A549 (cell line): ENCODE data around the gene FAM221B. TPM values are rescaled to one million over a fixed set of nuclear protein-coding genes. Genes with fewer than 3 reads are reported as not detected.

ENCODE experiments used
- ATAC-seq, 2 experiments: fragments of 200-7000 bp in 1 of 2; fragments of >200 bp in 1 of 2; cut with Nextera tagmentation in 1 of 2; cut with Tn5 transposase in 1 of 2; 3 replicates each; pipeline versions ENCODE4 v1.8.0 to v1.9.1; 2018 to 2020; ENCODE audit warnings: mild to moderate bottlenecking in 1 of 2, moderate library complexity in 1 of 2
- CTCF ChIA-PET: fragments of 300-600 bp; sonication (Branson Sonifier 250); formaldehyde crosslinking; extraction: SDS; loops from one replicate; lab custom pipeline; 2021; ENCODE audit warnings: antibody characterized with exemption, inconsistent platforms; lab: Yijun Ruan, JAX
- POLR2A ChIA-PET: fragments of 350-600 bp; formaldehyde crosslinking; extraction: SDS; loops from one replicate; lab custom pipeline; 2021; ENCODE audit warnings: antibody characterized with exemption, inconsistent platforms; lab: Yijun Ruan, JAX
- DNase-seq, 2 experiments: peaks; one replicate each; pipeline versions ENCODE4 v3.0.0 to v3.0.0-alpha.2; 2011 to 2016; ENCODE audit warnings: low read depth in 1 of 2, low spot score in 1 of 2
- FAIRE-seq: peaks from 2 replicates; lab custom pipeline; 2011; peaks lifted over from hg19 to GRCh38; lab: Jason Lieb, UNC
- H3K27ac ChIP-seq, 2 experiments: fragments of >200 bp; sonication (Bioruptor Twin); formaldehyde crosslinking; 3 replicates each; pipeline ENCODE4 v1.5.1; 2016 to 2017
- H3K4me1 ChIP-seq: fragments of >200 bp; sonication (Bioruptor Twin); formaldehyde crosslinking; 3 replicates; pipeline ENCODE4 v1.6.1; 2016
- H3K4me2 ChIP-seq: fragments of >200 bp; sonication (Bioruptor Twin); formaldehyde crosslinking; 3 replicates; pipeline ENCODE4 v1.6.1; 2016
- H3K4me3 ChIP-seq: fragments of >200 bp; sonication (Bioruptor Twin); formaldehyde crosslinking; 3 replicates; pipeline ENCODE4 v1.5.1; 2016
- H3K9me3 ChIP-seq: fragments of >200 bp; sonication (Bioruptor Twin); formaldehyde crosslinking; 3 replicates; pipeline ENCODE4 v1.6.1; 2016
- CBX8 ChIP-seq: fragments of 200-600 bp; sonication (generic); IDR thresholded peaks from 2 replicates; pipeline ENCODE4 v1.6.1; 2016
- CHD2 ChIP-seq: fragments of 150-350 bp; IDR thresholded peaks from 2 replicates; pipeline ENCODE4 v1.6.1; 2014; ENCODE audit warnings: low read length; ENCODE audit not compliant: partially characterized antibody
- EP300 ChIP-seq, 2 experiments: fragments of >200 bp; sonication (Bioruptor Twin); formaldehyde crosslinking; IDR thresholded peaks; 2 replicates in 1 of 2; 3 replicates in 1 of 2; pipeline ENCODE4 v1.6.1; 2016 to 2017
- FOSL2 ChIP-seq, 2 experiments: fragments of 450-650 bp in 1 of 2; fragments of >200 bp in 1 of 2; sonication (Bioruptor Twin) in 1 of 2; formaldehyde crosslinking; IDR thresholded peaks; 2 replicates each; pipeline versions ENCODE4 v1.5.0 to v1.6.1; 2016 to 2020; ENCODE audit warnings: mild to moderate bottlenecking in 1 of 2, moderate library complexity in 1 of 2
- HOXB13 ChIP-seq: fragments of 250-450 bp; sonication (Bioruptor Pico); IDR thresholded peaks from 2 replicates; pipeline ENCODE4 v1.5.0; 2020; ENCODE audit warnings: low read depth, mild to moderate bottlenecking, moderate library complexity
- JUN ChIP-seq, 2 experiments: fragments of >200 bp; sonication (Bioruptor Twin); formaldehyde crosslinking; IDR thresholded peaks; 2 replicates in 1 of 2; 3 replicates in 1 of 2; pipeline ENCODE4 v1.6.1; 2016 to 2017
- JUNB ChIP-seq: fragments of >200 bp; sonication (Bioruptor Twin); formaldehyde crosslinking; IDR thresholded peaks from 2 replicates; pipeline ENCODE4 v1.6.1; 2016
- KDM1A ChIP-seq: fragments of 200-600 bp; sonication (generic); IDR thresholded peaks from 2 replicates; pipeline ENCODE4 v1.6.1; 2016; ENCODE audit warnings: low read depth, mild to moderate bottlenecking
- KDM5A ChIP-seq: fragments of 200-600 bp; sonication (generic); IDR thresholded peaks from 2 replicates; pipeline ENCODE4 v1.6.1; 2016; ENCODE audit warnings: antibody characterized with exemption, mild to moderate bottlenecking
- MYC ChIP-seq: IDR thresholded peaks from 2 replicates; pipeline ENCODE4 v1.6.1; 2012; ENCODE audit warnings: mild to moderate bottlenecking, inconsistent platforms, low read length, improper control_type of control experiment, borderline replicate concordance
- NR3C1 ChIP-seq: fragments of >200 bp; sonication (Bioruptor Twin); formaldehyde crosslinking; IDR thresholded peaks from 3 replicates; pipeline ENCODE4 v1.6.1; 2017
- PHF8 ChIP-seq: fragments of 200-600 bp; sonication (generic); IDR thresholded peaks from 2 replicates; pipeline ENCODE4 v1.6.1; 2016; ENCODE audit warnings: low read depth, mild to moderate bottlenecking, antibody characterized with exemption, moderate library complexity, borderline replicate concordance
- POLR2A ChIP-seq: IDR thresholded peaks from 2 replicates; pipeline ENCODE4 v1.6.1; 2012; ENCODE audit warnings: mild to moderate bottlenecking, low read length
- SMC3 ChIP-seq: fragments of >200 bp; sonication (Bioruptor Twin); formaldehyde crosslinking; IDR thresholded peaks from 3 replicates; pipeline ENCODE4 v1.6.1; 2018; ENCODE audit warnings: inconsistent platforms
- ZFP36 ChIP-seq: fragments of 450-650 bp; IDR thresholded peaks from 2 replicates; pipeline ENCODE4 v1.6.1; 2014; ENCODE audit warnings: borderline replicate concordance; ENCODE audit not compliant: partially characterized antibody
- ZNF302 ChIP-seq: fragments of 250-450 bp; sonication (Bioruptor Pico); IDR thresholded peaks from 2 replicates; pipeline ENCODE4 v1.9.0; 2021; ENCODE audit warnings: inconsistent platforms, mild to moderate bottlenecking, moderate library complexity
- ZSCAN20 ChIP-seq: fragments of 250-450 bp; sonication (Bioruptor Pico); IDR thresholded peaks from 2 replicates; pipeline ENCODE4 v1.8.0; 2022; ENCODE audit warnings: mild to moderate bottlenecking, moderate library complexity
- WGBS: methylation state at CpG from one replicate; pipeline ENCODE4 v1.1.6; 2017; ENCODE audit errors: missing lambda C conversion rate; 5-methylcytosine and 5-hydroxymethylcytosine counted together
- polyA plus RNA-seq, 4 experiments: library from polyadenylated mRNA; depleted of rRNA in 3 of 4; stranded (reverse); fragments of >200 nt; fragmentation: RNase III in 1 of 4; extraction: RNeasy Plus Mini Kit Qiagen cat#74134 plus additional on column Dnase treatment in 1 of 4; gene quantifications; 2 replicates in 3 of 4; 3 replicates in 1 of 4; pipeline ENCODE4 v1.2.3, GENCODE V29; 2011 to 2017
- TF ChIP-seq, protein P1 (sequence below): IDR thresholded peaks from 2 replicates; pipeline ENCODE4 v1.6.1; 2012; ENCODE audit warnings: low read depth, borderline replicate concordance
- TF ChIP-seq, protein P2 (sequence below): fragments of >200 bp; sonication (Bioruptor Twin); formaldehyde crosslinking; IDR thresholded peaks from 3 replicates; pipeline ENCODE4 v1.6.1; 2016
- TF ChIP-seq, protein P3 (sequence below): fragments of 450-650 bp; IDR thresholded peaks from 2 replicates; pipeline ENCODE4 v1.6.1; 2014; ENCODE audit warnings: antibody characterized with exemption
- TF ChIP-seq, protein P4 (sequence below): IDR thresholded peaks from 2 replicates; pipeline ENCODE4 v1.6.1; 2012
- TF ChIP-seq, protein P5 (sequence below): fragments of 200-600 bp; sonication (generic); IDR thresholded peaks from 2 replicates; pipeline ENCODE4 v1.6.1; 2016; ENCODE audit warnings: antibody characterized with exemption, mild to moderate bottlenecking, moderate library complexity
- TF ChIP-seq, protein P6 (sequence below): IDR thresholded peaks from 2 replicates; pipeline ENCODE4 v1.6.1; 2012
- TF ChIP-seq, protein P7 (sequence below): fragments of >200 bp; sonication (Bioruptor Twin); formaldehyde crosslinking; IDR thresholded peaks from 2 replicates; pipeline ENCODE4 v1.6.1; 2016

The FAM221B gene
- polyA plus RNA-seq, 2 of the 4 experiments (the other 2 are of a cell fraction) = not detected

DNA sequence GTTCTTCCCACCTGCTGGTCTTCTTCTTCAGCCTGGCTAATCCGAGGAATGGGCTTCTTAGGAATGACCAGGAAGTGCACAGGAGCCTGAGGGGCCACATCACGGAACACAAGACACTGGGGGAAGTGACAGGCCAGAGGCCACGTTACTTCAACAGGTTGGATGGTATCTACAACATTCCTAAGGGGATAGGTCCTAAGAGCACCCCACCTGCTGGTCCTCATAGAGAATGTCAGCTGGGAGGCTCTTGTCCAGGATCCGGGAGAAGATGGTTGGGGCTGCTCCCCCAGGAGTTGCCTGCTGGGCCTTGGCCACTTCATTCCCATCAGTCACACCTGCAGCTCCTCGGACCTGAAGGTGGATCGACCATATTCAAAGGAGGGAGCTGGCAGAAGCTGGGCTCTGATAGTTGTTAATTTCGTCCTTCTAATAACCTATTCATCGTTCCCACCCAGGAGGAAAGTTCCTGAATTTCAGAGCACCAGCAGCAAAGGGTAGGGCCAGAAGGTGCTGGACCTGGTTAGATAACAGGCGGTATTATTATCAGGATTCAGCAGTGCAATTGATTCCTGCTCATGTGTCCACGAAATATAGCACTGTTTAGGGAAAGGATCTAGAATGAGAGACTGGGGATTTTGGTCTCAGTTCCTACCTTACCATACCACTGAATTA, 15.0 kb downstream of the FAM221B start (continued):
- TF ChIP-seq KDM1A = no peak
- TF ChIP-seq KDM5A = no peak
- TF ChIP-seq, protein P1, sequence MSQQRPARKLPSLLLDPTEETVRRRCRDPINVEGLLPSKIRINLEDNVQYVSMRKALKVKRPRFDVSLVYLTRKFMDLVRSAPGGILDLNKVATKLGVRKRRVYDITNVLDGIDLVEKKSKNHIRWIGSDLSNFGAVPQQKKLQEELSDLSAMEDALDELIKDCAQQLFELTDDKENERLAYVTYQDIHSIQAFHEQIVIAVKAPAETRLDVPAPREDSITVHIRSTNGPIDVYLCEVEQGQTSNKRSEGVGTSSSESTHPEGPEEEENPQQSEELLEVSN = no peak
- no peak for TF ChIP-seq ZSCAN20 (CRISPR knock-in tag)
- TF ChIP-seq EP300 (IDR thresholded peaks at IDR 0.05) = no peak
- TF ChIP-seq NR3C1 = no peak
- TF ChIP-seq SMC3 = peak; percentile 31; the same call in 2 of the 3 replicates

DNA sequence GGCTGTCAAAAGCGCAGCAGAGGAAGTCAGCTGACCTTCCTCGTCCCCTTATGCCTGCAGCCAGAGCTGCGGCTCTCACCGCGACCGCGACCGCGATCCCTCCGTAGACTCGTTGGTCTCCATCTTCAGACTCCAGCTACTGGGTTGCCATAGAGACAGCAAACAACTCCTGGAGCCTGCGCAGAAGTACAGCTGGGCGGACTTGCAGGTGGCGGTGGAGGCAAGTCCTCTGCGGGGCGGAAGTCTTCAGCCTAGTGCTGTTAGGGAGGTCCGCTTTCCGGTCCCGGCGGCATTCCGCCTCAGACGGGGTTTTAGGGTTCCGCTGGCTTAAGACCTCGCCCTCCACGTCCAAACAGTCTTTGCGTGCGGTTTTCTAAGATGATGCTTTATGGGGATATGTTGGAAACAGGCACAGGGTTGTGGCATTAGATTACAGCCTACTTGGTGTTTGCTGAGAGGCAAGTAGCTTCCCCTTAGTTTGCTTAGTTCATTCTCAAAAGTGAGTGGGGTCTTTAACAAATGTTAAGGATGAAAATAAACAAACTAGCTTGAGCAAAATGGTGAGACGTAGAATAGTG, 16.4 kb downstream of the FAM221B start, which contains the start of gene SPAG8:
SPAG8 (minus strand) TSS at position 238 of the 578 bp plus-strand sequence; CDS start at position 123, 115 bp downstream.
- Histone ChIP-seq H3K4me1 (peaks cover 21% of the 10 kb centered on the region), H3K4me3 (peak within 1 kb of the TSS; percentile 30), H3K27ac (peak within 1 kb of the TSS; percentile 68 to 84), H3K9me3 (no peaks in the 10 kb centered on the region), H3K4me2 (peak within 1 kb of the TSS; percentile 87)
- FAIRE-seq (peak; percentile 92), DNase-seq (peak; percentile 96 to 98), ATAC-seq (peak; percentile 58 to 71)
- POLR2A ChIA-PET = interaction anchor here (0.8 to 1.0 kb wide), 2 partner anchors 55 to 122 kb away, joined by 3 read pairs; no protein-coding TSS in a partner anchor
- WGBS = 5% methylated on average over 28 of the region's 28 CpGs
- TF ChIP-seq, protein P2, sequence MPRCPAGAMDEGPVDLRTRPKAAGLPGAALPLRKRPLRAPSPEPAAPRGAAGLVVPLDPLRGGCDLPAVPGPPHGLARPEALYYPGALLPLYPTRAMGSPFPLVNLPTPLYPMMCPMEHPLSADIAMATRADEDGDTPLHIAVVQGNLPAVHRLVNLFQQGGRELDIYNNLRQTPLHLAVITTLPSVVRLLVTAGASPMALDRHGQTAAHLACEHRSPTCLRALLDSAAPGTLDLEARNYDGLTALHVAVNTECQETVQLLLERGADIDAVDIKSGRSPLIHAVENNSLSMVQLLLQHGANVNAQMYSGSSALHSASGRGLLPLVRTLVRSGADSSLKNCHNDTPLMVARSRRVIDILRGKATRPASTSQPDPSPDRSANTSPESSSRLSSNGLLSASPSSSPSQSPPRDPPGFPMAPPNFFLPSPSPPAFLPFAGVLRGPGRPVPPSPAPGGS = peak; percentile 53; the same call in 1 of the 3 replicates
- TF ChIP-seq POLR2A = peak; percentile 51
- TF ChIP-seq PHF8 = no peak
- TF ChIP-seq, protein P3, sequence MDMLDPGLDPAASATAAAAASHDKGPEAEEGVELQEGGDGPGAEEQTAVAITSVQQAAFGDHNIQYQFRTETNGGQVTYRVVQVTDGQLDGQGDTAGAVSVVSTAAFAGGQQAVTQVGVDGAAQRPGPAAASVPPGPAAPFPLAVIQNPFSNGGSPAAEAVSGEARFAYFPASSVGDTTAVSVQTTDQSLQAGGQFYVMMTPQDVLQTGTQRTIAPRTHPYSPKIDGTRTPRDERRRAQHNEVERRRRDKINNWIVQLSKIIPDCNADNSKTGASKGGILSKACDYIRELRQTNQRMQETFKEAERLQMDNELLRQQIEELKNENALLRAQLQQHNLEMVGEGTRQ = peak; percentile 39; the same call in 1 of the 2 replicates
- no peak for TF ChIP-seq CHD2
- TF ChIP-seq, protein P4, sequence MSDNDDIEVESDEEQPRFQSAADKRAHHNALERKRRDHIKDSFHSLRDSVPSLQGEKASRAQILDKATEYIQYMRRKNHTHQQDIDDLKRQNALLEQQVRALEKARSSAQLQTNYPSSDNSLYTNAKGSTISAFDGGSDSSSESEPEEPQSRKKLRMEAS = peak; percentile 53; the same call in 1 of the 2 replicates
- no peak for TF ChIP-seq FOSL2 (IDR thresholded peaks at IDR 0.05)
- TF ChIP-seq FOSL2 (CRISPR knock-in tag; IDR thresholded peaks at IDR 0.05) = no peak
- no peak for TF ChIP-seq ZFP36
- TF ChIP-seq JUN (IDR thresholded peaks at IDR 0.05) = peak in 1 of 2 experiments; percentile 69; a peak in 2 of 5 replicates
- CTCF ChIA-PET = interaction anchor here (0.9 to 7.2 kb wide), 13 partner anchors 8 to 355 kb away, joined by 3 to 68 read pairs (median 14); partner anchors contain the start of genes CCDC107, FAM221B, NPR2 and RMRP

DNA sequence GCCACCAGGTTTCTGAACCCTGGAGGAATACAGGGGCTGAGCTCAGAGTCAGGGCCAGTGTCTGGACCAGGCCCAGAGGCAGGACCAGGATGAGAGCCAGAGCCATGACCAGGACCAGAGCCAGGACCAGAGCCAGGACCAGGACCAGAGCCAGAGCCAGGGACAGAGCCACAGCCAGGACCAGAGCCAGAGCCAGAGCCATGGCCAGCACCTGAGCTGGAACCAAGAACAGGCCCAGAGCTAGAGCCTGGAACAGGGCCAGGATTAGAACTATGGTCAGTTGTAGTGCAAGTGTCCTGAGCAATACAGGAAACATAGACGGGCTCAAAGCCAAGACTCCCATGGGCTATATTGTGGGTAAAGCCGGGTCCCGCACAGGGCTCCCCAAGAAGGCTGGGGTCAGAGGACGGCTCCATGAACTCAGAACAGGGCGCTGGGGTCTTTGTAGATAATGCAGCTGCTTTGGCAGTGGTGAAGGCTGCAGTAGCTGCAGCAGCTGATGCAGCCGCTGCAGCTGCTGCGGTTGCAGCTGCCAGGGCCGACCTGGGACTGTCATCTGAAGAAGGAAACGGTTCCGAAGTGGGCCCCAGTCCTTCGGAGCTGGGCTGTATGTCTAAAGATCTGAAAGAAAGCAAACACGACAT, 17.0 kb downstream of the FAM221B start:
- Histone ChIP-seq H3K4me2 (peak overlapping the region; percentile 87), H3K27ac (peak overlapping the region in 1 of 2 experiments; percentile 84; a peak in 1 of 6 replicates), H3K9me3 (no peaks in the 10 kb centered on the region), H3K4me3 (peak overlapping the region; percentile 30), H3K4me1 (peaks cover 21% of the 10 kb centered on the region)
- no peak for FAIRE-seq
- no peak for DNase-seq
- WGBS = 49% methylated on average over 10 of the region's 12 CpGs
- ATAC-seq = no peak
- CTCF ChIA-PET = interaction anchor here (0.9 to 7.2 kb wide), 13 partner anchors 8 to 355 kb away, joined by 3 to 68 read pairs (median 14); partner anchors contain the start of genes CCDC107, FAM221B, NPR2 and RMRP
- POLR2A ChIA-PET = interaction anchor here (1.0 kb wide), 1 partner anchor 55 kb away, joined by 3 read pairs; no protein-coding TSS in a partner anchor
- TF ChIP-seq, protein P5, sequence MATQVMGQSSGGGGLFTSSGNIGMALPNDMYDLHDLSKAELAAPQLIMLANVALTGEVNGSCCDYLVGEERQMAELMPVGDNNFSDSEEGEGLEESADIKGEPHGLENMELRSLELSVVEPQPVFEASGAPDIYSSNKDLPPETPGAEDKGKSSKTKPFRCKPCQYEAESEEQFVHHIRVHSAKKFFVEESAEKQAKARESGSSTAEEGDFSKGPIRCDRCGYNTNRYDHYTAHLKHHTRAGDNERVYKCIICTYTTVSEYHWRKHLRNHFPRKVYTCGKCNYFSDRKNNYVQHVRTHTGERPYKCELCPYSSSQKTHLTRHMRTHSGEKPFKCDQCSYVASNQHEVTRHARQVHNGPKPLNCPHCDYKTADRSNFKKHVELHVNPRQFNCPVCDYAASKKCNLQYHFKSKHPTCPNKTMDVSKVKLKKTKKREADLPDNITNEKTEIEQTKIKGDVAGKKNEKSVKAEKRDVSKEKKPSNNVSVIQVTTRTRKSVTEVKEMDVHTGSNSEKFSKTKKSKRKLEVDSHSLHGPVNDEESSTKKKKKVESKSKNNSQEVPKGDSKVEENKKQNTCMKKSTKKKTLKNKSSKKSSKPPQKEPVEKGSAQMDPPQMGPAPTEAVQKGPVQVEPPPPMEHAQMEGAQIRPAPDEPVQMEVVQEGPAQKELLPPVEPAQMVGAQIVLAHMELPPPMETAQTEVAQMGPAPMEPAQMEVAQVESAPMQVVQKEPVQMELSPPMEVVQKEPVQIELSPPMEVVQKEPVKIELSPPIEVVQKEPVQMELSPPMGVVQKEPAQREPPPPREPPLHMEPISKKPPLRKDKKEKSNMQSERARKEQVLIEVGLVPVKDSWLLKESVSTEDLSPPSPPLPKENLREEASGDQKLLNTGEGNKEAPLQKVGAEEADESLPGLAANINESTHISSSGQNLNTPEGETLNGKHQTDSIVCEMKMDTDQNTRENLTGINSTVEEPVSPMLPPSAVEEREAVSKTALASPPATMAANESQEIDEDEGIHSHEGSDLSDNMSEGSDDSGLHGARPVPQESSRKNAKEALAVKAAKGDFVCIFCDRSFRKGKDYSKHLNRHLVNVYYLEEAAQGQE = no peak
- no peak for TF ChIP-seq JUN (IDR thresholded peaks at IDR 0.05)
- TF ChIP-seq MYC = no peak
- TF ChIP-seq CBX8 = no peak
- TF ChIP-seq, protein P6, sequence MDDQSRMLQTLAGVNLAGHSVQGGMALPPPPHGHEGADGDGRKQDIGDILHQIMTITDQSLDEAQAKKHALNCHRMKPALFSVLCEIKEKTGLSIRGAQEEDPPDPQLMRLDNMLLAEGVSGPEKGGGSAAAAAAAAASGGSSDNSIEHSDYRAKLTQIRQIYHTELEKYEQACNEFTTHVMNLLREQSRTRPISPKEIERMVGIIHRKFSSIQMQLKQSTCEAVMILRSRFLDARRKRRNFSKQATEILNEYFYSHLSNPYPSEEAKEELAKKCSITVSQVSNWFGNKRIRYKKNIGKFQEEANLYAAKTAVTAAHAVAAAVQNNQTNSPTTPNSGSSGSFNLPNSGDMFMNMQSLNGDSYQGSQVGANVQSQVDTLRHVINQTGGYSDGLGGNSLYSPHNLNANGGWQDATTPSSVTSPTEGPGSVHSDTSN = no peak
- no peak for TF ChIP-seq JUNB
- TF ChIP-seq HOXB13 = no peak
- TF ChIP-seq, protein P7, sequence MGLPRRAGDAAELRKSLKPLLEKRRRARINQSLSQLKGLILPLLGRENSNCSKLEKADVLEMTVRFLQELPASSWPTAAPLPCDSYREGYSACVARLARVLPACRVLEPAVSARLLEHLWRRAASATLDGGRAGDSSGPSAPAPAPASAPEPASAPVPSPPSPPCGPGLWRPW = no peak
- TF ChIP-seq FOSL2 (IDR thresholded peaks at IDR 0.05) = no peak
- no peak for TF ChIP-seq FOSL2 (CRISPR knock-in tag; IDR thresholded peaks at IDR 0.05)
- no peak for TF ChIP-seq SMC3
- no peak for TF ChIP-seq ZNF302 (CRISPR knock-in tag)
